Measurements from ENCODE around the gene PRKAG1.

DNA sequence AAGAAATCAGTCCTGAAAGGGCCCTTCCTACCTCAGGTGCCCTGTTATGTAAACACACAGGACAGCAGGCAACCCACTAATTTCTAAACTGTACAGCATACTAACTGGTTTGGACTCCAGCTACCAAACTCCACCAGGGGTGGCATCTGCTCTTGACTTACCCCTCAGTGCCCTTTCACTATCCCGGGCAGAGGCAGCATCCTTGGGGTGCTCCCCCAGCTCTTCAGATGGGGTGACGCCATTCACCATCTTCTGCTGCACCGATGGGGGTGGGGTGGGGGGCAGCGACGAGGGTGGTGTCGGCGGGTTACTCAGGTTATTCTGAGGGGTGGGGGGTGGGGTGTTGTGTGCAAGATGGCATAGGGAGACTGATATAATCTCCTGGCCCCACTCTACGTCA is 11.5 kb upstream of the PRKAG1 start:
- TF ChIP-seq, protein P1, sequence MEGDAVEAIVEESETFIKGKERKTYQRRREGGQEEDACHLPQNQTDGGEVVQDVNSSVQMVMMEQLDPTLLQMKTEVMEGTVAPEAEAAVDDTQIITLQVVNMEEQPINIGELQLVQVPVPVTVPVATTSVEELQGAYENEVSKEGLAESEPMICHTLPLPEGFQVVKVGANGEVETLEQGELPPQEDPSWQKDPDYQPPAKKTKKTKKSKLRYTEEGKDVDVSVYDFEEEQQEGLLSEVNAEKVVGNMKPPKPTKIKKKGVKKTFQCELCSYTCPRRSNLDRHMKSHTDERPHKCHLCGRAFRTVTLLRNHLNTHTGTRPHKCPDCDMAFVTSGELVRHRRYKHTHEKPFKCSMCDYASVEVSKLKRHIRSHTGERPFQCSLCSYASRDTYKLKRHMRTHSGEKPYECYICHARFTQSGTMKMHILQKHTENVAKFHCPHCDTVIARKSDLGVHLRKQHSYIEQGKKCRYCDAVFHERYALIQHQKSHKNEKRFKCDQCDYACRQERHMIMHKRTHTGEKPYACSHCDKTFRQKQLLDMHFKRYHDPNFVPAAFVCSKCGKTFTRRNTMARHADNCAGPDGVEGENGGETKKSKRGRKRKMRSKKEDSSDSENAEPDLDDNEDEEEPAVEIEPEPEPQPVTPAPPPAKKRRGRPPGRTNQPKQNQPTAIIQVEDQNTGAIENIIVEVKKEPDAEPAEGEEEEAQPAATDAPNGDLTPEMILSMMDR (IDR thresholded peaks at IDR 0.05): no peak
- TF ChIP-seq TCF7L2 (IDR thresholded peaks at IDR 0.05; ENCODE audit: low read depth, low read length): no peak
- no peak for TF ChIP-seq REST (IDR thresholded peaks at IDR 0.05; ENCODE audit: insufficient read depth in 1 of 2, low read depth in 2 of 2, low read length in 1 of 2)

Measured in Panc1 (cell line).